Panc1 (cell line): ENCODE measurements around the gene SLC25A45.

Experiments used
- CTCF ChIP-seq: fragments of 450-650 bp; IDR thresholded peaks from 2 replicates; pipeline ENCODE4 v1.5.1; 2017; ENCODE audit warnings: mild to moderate bottlenecking
- POLR2AphosphoS5 ChIP-seq: IDR thresholded peaks from 2 replicates; pipeline ENCODE4 v1.6.1; 2012; ENCODE audit warnings: mild to moderate bottlenecking, low read depth, low read length, moderate library complexity
- REST ChIP-seq, 2 experiments: IDR thresholded peaks; 2 replicates each; pipeline ENCODE4 v1.6.1; 2011 to 2012; ENCODE audit warnings: low read depth in 2 of 2, control low read depth in 1 of 2, low read length in 1 of 2, mild to moderate bottlenecking in 1 of 2, moderate library complexity in 1 of 2; ENCODE audit not compliant: insufficient read depth in 1 of 2
- SIN3A ChIP-seq: IDR thresholded peaks from 2 replicates; pipeline ENCODE4 v1.6.1; 2012; ENCODE audit warnings: low read depth, mild to moderate bottlenecking, low read length, moderate library complexity, borderline replicate concordance; ENCODE audit not compliant: insufficient read depth

- no peak for TF ChIP-seq CTCF
- no peak for TF ChIP-seq REST (IDR thresholded peaks at IDR 0.05; ENCODE audit: insufficient read depth in 1 of 2, low read depth in 2 of 2, low read length in 1 of 2)
- no peak for TF ChIP-seq POLR2AphosphoS5
- no peak for TF ChIP-seq SIN3A
Measured at GRCh38 chr11:65398362-65398910, 16.0 kb upstream of the SLC25A45 start.
